Astrocyte of the cerebellum (primary cell): ENCODE measurements around the gene OGFR.

Source experiments
- DNase-seq: peaks from one replicate; pipeline ENCODE4 v3.0.0-alpha.2; 2011; ENCODE audit warnings: low read depth
- H3K4me3 ChIP-seq: 2 replicates; pipeline ENCODE4 v1.5.1; 2011; ENCODE audit warnings: mild to moderate bottlenecking, low read depth, low read length, moderate library complexity
- in situ Hi-C: cut with HindIII; loops from 2 replicates; pipeline ENCODE4 v1.10.0; 2017; ENCODE audit warnings: low sequenced_read_pairs
- TF ChIP-seq, protein P1 (sequence below): IDR thresholded peaks from 2 replicates; pipeline ENCODE4 v1.5.1; 2012; ENCODE audit warnings: low read length, low read depth, moderate library complexity, mild to moderate bottlenecking; ENCODE audit errors: missing control alignments

OGFR gene

DNA sequence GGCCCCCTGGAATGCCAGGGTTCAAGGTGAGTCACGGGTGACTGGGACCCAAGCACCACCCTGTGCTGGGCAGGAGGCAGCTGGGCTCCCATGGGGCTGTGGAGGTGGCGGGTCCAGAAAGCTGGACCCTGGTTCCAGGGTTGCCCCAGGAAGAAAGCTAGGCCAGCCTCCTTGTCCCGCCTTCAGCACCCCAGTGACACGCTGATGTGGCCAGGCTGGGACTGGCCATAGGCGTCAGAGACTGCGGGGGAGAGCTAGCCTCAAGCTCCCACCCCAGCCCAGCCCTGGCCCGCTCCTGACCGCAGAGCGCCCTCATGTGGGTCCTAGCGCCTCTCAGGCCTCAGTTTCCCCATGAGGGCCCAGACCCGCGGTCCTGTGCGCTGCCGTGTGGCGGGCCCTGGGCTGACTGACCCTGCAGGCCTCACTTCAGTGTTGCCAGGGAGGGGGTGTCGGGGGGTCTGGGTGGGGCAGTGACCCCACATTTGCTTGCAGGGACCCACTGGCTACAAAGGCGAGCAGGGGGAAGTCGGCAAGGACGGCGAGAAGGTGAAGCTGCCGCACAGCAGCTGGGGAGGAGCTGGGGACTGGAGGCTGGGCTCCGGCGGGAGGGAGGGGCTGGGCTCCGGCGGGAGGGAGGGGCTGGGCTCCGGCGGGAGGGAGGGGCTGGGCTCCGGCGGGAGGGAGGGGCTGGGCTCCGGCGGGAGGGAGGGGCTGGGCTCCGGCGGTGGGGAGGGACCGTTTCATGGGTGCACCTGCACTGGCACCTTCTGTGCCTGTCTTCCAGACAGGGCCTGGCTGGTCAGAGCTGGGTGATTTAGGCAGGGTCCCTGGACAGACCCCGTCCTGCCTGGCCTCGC lies 20.1 kb downstream of the OGFR start:
- DNase-seq, result no peak
- TF ChIP-seq, protein P1, sequence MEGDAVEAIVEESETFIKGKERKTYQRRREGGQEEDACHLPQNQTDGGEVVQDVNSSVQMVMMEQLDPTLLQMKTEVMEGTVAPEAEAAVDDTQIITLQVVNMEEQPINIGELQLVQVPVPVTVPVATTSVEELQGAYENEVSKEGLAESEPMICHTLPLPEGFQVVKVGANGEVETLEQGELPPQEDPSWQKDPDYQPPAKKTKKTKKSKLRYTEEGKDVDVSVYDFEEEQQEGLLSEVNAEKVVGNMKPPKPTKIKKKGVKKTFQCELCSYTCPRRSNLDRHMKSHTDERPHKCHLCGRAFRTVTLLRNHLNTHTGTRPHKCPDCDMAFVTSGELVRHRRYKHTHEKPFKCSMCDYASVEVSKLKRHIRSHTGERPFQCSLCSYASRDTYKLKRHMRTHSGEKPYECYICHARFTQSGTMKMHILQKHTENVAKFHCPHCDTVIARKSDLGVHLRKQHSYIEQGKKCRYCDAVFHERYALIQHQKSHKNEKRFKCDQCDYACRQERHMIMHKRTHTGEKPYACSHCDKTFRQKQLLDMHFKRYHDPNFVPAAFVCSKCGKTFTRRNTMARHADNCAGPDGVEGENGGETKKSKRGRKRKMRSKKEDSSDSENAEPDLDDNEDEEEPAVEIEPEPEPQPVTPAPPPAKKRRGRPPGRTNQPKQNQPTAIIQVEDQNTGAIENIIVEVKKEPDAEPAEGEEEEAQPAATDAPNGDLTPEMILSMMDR, result no peak
- in situ Hi-C loops, result no loop called here
- H3K4me3 ChIP-seq, result no peak overlapping the region

DNA sequence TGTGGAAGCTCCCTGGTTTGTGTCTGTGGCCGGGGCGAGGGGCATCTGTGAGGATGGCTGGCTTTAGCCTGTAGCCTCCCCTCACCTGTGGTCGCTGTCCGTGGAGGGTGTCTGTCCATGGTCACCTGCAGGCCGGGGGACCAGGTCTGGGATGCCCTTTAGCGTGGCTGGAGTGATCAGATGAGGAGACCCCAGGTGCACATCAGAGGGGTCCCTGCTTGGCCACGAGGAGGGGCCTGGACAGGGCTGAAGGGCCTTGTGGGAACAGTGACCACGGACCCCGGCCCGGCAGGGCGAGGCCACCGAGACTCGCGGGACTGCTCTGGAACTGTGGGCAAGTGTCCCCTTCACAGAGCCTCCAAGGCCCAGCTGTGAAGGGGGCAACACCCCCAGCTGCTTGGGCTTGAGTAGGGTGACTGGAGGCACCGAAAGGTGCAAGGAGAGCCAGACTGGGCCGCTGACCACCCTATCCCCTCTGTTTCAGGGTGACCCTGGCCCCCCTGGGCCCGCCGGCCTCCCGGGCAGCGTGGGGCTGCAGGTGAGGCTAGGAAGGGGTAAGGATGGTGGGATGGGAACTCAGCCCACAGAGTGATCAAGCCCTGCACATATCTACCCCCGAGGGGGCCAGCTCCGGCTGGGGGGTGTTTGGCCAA lies 20.8 kb downstream of the OGFR start:
- no peak overlapping the region for H3K4me3 ChIP-seq

DNA sequence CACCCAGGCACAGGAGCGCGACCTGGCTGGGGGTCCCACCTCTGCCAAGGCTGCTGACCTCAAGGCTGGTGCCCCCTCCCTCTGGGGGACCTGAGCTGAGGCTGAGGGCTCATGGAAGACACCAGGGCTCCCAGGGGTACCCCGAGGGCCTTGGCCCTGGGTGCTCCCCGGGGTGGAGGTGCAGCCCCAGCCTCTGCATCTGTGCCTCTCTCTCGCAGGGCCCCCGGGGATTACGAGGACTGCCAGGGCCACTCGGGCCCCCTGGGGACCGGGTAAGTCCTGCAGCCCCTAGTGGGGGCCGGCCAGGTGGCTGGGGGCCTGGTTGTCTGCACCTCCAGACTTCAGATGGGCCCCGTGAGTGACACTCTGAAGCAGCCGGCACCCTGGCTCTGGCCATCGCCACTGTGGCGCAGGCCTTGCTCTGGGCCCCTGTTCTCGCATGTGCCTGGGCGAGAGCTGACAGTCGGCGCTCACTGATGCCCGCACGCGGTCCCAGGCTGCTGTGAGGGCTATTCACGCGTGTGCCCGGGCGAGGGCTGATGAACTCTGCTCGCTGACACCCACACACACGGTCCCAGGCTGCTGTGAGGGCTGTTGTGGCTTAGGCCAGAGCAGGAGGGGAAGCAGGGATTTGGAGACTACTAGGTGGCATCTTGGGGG lies 21.5 kb downstream of the OGFR start:
- in situ Hi-C loops, result no loop called here
- no peak for DNase-seq
- TF ChIP-seq, protein P1, result no peak
- H3K4me3 ChIP-seq, result no peak overlapping the region

More for the DNA sequence above, 20.8 kb downstream of the OGFR start:
- in situ Hi-C loops, result no loop called here
- TF ChIP-seq, protein P1, result no peak
- no peak for DNase-seq

DNA sequence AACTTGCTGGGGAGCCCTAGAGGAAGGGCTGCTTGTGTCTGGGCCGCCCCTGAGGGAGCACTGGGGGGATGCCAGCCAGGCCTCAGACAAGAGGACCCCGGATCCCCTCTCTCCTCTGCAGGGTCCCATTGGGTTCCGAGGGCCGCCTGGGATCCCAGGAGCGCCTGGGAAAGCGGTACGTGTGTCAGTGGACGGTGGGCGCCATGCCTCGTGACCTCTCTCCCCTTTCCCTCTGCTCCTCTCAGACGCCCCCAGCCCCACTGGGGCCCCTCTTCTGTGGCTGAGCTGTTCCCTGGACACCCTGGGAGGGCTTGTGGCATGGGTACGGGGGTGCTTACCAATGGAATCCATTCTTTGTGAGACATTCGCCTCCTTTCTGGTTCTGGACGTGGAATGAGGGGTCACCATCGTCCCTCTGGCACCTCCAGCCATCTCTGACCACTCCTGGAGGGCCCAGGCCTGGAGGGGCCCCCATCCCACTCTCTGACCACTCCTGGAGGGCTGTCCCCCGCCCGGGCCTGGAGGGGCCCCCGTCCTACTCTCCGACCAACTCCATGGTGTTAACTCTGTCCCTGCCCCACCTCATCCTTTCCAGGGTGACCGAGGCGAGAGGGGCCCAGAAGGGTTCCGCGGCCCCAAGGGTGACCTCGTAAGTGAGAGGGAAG lies 22.1 kb downstream of the OGFR start:
- H3K4me3 ChIP-seq, result no peak overlapping the region
- DNase-seq, result no peak
- in situ Hi-C loops, result no loop called here
- TF ChIP-seq, protein P1, result no peak

DNA sequence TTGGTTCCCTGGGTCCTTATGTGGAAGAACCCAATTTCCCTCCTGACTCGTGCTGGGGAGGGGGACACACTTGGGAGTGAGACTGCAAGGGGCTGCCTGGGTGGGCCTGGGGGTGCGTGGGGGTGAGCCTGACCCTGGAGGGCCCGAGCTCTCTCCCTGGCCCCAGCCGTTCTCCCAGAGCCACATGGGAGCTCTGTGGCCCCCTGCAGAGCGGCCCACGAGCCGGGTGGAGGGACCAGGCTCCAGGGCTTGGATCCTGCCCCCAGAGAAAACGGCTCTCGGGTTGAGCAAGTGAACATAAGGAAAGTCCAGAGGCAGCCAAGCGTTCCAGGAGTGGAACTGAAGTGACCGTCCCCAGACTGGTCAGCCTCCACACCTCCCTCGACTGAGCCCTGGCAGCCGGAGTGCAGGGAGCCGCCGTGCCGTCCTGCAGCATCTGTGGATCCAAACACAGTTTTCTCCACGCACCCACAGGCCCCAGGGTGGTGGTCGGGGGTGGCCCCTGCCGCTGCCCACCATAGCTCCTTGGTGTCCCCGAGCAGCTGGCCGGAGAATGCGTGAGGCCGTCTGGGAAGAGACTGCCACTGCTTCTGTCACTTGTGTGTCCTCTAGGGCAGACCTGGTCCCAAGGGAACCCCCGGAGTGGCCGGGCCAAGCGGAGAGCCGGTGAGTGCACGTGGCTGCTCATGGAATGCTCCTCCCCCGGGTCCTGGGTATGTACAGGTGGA lies 22.8 kb downstream of the OGFR start:
- TF ChIP-seq, protein P1, result no peak
- H3K4me3 ChIP-seq, result no peak overlapping the region
- in situ Hi-C loops, result no loop called here
- no peak for DNase-seq

DNA sequence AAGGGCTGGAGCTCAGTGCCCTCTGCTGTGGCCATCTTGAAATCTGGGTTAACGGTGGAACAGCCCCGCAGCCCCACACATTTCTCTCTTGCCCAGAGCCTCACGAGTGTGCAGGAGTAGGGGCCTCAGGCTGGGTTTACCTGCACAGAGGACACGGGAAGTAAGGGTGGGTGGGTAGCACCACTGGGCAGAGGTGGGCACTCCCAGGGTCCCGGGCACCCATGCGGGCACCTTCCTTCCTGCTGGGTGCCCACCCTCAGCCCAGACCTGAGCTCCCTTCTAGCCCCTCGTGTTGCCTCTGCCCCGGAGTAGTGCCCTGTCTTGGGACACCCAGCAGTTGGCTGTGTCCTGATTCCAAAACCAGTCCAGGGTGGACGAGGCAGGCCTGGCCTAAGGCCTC lies 23.4 kb downstream of the OGFR start:
- no peak for DNase-seq
- no peak overlapping the region for H3K4me3 ChIP-seq
- in situ Hi-C loops, result no loop called here
- TF ChIP-seq, protein P1, result no peak
